Prostate gland (tissue), 2 donors: Measurements from ENCODE around the gene SULF2.

Source experiments
- POLR2A ChIP-seq: fragments of 450-650 bp; IDR thresholded peaks from one replicate; pipeline ENCODE4 v1.6.1; 2016; ENCODE audit warnings: antibody characterized with exemption, mild to moderate bottlenecking
- TF ChIP-seq, protein P1 (sequence below), 4 experiments: fragments of 200-600 bp in 2 of 4; fragments of 450-650 bp in 2 of 4; sonication (generic) in 2 of 4; IDR thresholded peaks; 1 replicate in 3 of 4; 2 replicates in 1 of 4; pipeline ENCODE4 v1.5.1; 2016 to 2019; ENCODE audit warnings: antibody characterized with exemption in 4 of 4, mild to moderate bottlenecking in 2 of 4, moderate library complexity in 2 of 4

DNA sequence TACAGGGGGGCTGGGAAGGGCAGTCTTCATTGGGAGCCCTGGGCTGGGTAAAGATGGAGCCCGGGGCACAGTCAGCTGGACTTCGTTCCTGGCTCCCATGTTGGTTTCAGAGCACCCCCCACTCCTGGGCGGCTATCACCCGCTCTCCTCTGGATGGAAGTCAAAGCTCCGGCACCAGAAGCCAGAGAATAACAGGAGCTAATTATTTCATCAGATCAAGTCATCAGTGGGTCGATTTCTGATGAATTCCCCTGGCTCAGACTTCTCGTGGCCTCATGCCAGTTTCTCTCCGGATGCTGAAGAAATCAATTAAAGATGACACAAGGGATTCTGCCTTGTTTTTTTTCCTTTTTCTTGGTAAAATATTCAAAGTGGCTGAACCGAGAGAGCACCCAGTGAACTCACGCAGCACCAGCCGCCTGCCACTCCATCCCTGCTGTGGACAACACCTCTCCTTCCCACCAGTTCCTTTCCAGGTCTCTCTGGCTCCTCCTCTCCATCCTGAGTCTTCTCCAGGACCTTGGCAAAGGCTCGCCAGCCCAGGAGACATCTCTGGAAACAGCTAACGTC lies 22.5 kb downstream of the SULF2 start:
- TF ChIP-seq, protein P1, sequence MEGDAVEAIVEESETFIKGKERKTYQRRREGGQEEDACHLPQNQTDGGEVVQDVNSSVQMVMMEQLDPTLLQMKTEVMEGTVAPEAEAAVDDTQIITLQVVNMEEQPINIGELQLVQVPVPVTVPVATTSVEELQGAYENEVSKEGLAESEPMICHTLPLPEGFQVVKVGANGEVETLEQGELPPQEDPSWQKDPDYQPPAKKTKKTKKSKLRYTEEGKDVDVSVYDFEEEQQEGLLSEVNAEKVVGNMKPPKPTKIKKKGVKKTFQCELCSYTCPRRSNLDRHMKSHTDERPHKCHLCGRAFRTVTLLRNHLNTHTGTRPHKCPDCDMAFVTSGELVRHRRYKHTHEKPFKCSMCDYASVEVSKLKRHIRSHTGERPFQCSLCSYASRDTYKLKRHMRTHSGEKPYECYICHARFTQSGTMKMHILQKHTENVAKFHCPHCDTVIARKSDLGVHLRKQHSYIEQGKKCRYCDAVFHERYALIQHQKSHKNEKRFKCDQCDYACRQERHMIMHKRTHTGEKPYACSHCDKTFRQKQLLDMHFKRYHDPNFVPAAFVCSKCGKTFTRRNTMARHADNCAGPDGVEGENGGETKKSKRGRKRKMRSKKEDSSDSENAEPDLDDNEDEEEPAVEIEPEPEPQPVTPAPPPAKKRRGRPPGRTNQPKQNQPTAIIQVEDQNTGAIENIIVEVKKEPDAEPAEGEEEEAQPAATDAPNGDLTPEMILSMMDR (IDR thresholded peaks at IDR 0.05) = no peak
- no peak for TF ChIP-seq POLR2A
